ENCODE data around the gene UGCG.

UGCG gene

DNA sequence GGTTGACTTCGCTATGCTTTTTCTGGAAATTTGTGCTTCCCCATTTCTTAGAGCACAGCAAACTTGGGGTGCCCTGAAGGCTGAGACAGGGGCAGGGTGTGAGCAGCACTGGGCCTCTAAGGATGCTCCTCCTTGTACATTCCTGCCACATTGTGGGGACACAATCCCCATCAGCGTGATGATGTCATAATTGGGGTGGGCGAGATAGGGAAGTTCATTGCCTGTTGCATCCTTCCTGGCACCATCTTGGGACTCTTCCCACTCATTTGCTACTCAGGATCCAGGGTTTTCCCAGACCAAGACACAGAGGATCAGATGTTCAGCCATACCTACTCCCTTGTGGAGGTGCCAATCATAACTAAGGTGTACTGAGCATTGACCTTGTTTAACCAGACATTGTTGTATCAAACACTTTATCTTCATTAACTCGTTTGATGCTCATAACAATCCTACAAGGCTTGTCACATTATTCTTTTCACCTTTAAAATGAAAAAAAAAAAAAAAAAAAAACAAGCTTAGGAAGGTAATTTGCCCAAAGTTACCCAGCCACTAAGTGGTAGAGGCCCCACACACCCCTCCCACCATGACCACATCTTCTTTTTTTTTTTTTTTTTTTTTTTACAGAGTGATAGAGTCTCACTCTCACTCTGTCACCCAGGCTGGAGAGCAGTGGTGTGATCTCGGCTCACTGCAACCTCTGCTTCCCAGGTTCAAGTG lies 87.6 kb downstream of the UGCG start:
- DNase-seq (ENCODE audit: low spot score) = no peak

Measured in Ammon's horn (tissue), 1 donor.